Mucosa of gallbladder (tissue), 1 donor: ENCODE data around the gene FRMD3. TPM values are rescaled to one million over a fixed set of nuclear protein-coding genes. Genes with fewer than 3 reads are reported as not detected.
A peak's percentile ranks its signal among the peaks of the same experiment; 100 is the strongest.

Source experiments
- DNase-seq: peaks from one replicate; pipeline ENCODE4 v3.0.0-alpha.2; 2020; ENCODE audit warnings: low spot score
- total RNA-seq: library from RNA; stranded (reverse); gene quantifications from one replicate; pipeline ENCODE4 v1.2.1, GENCODE V29; 2021
- donor health status: DM: no; HTN: no; CAD: no.

FRMD3 gene
- total RNA-seq, 1 donor from 2014 or later, result 3.6 TPM

GRCh38 chr9:83433846-83434245 lies 104.4 kb downstream of the FRMD3 start:
- no peak for DNase-seq

GRCh38 chr9:83432877-83433550 lies 105.2 kb downstream of the FRMD3 start:
- no peak for DNase-seq

- peak; percentile 89 for DNase-seq
These were observed 106.0 kb downstream of the FRMD3 start for GRCh38 chr9:83432104-83432627.

- peak; percentile 76 for DNase-seq
These were observed 106.8 kb downstream of the FRMD3 start for GRCh38 chr9:83431101-83432060.

- DNase-seq, result no peak
These were observed 107.5 kb downstream of the FRMD3 start for GRCh38 chr9:83430681-83431080.

GRCh38 chr9:83429229-83429628 lies 109.0 kb downstream of the FRMD3 start:
- DNase-seq, result no peak

- no peak for DNase-seq
These were observed 113.0 kb downstream of the FRMD3 start for GRCh38 chr9:83425240-83425639.

GRCh38 chr9:83424831-83425230 lies 113.4 kb downstream of the FRMD3 start:
- DNase-seq, result no peak

GRCh38 chr9:83423815-83424707 lies 114.1 kb downstream of the FRMD3 start:
- DNase-seq, result no peak

- no peak for DNase-seq
These were observed 115.7 kb downstream of the FRMD3 start for GRCh38 chr9:83422527-83422926.

- DNase-seq, result no peak
These were observed 117.7 kb downstream of the FRMD3 start for GRCh38 chr9:83420486-83420885.

GRCh38 chr9:83419961-83420360 lies 118.2 kb downstream of the FRMD3 start:
- no peak for DNase-seq

GRCh38 chr9:83418283-83418682 lies 119.9 kb downstream of the FRMD3 start:
- DNase-seq, result no peak

GRCh38 chr9:83413367-83413766 lies 124.8 kb downstream of the FRMD3 start:
- no peak for DNase-seq

- DNase-seq, result no peak
These were observed 127.5 kb downstream of the FRMD3 start for GRCh38 chr9:83410701-83411100.

- no peak for DNase-seq
These were observed 131.3 kb downstream of the FRMD3 start for GRCh38 chr9:83406921-83407320.

- no peak for DNase-seq
These were observed 132.4 kb downstream of the FRMD3 start for GRCh38 chr9:83405759-83406158.

GRCh38 chr9:83403527-83404238 lies 134.5 kb downstream of the FRMD3 start:
- no peak for DNase-seq

GRCh38 chr9:83401328-83401900 lies 136.8 kb downstream of the FRMD3 start:
- no peak for DNase-seq

GRCh38 chr9:83396813-83397212 lies 141.4 kb downstream of the FRMD3 start:
- DNase-seq, result no peak

- DNase-seq, result no peak
These were observed 141.9 kb downstream of the FRMD3 start for GRCh38 chr9:83396342-83396741.
